ENCODE data around the gene ANXA10.

ANXA10 gene

GRCh38 chr4:168167714-168168284 is 75.5 kb downstream of the ANXA10 start:
- Histone ChIP-seq H3K27me3 (no peaks in the 10 kb centered on the region), H3K4me2 (no peak overlapping the region), H4K20me1 (no peaks in the 10 kb centered on the region), H3K9ac (no peak overlapping the region), H3K36me3 (no peaks in the 10 kb centered on the region), H3K27ac (no peak overlapping the region), H3K4me1 (no peaks in the 10 kb centered on the region), H3K4me3 (no peak overlapping the region), H3K9me3 (replicated peaks in 1 of 11) (no peaks in the 10 kb centered on the region)
- TF ChIP-seq Cebpa-rat (IDR thresholded peaks at IDR 0.05): no peak

GRCh38 chr4:168174308-168174707 is 82.0 kb downstream of the ANXA10 start:
- H3K27ac ChIP-seq: no peak overlapping the region
- H4K20me1 ChIP-seq: no peaks in the 10 kb centered on the region
- no peak overlapping the region for H3K4me3 ChIP-seq
- no peak for TF ChIP-seq Cebpa-rat (IDR thresholded peaks at IDR 0.05)
- no peaks in the 10 kb centered on the region for H3K36me3 ChIP-seq
- no peaks in the 10 kb centered on the region for H3K27me3 ChIP-seq
- H3K9me3 ChIP-seq (replicated peaks in 1 of 11): no peaks in the 10 kb centered on the region
- 0 out of 20 replicates have a peak, but pooled peaks cover 0 to 5% (median 0%) of the 10 kb centered on the region in 10 experiments for H3K4me1 ChIP-seq
- H3K9ac ChIP-seq: no peak overlapping the region
- H3K4me2 ChIP-seq: 0 out of 22 replicates have a peak overlapping the region, but pooled peaks of 1 of the 11 experiments have one; percentile 7

DNA sequence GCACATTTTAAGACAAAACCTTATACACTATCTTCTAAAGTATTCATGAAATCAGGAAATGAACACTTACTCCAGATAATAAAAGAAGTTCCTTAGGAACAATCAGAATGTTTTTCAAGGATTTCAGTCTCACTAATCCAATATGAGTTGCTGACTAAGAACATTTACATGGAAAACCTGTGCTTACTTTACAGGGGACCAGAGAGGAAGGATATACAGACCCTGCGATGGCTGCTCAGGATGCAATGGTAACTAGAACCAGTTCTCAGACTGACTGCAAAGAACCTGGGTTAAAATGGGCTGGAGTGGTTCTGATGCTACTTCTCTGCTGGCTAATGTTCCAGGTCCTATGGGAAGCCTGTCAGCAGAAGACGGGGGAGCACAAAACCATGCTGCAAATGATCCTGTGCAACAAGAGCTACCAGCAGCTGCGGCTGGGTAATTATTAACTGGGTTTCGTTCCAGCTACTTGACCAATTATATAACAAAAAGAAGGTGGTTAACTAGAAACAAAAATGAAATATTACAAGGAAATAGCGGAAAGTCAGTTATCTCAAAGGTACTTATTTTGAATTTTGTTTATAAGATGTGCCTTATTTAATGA is 85.3 kb downstream of the ANXA10 start:
- H4K20me1 ChIP-seq: no peaks in the 10 kb centered on the region
- H3K27ac ChIP-seq: no peak overlapping the region
- no peaks in the 10 kb centered on the region for H3K9me3 ChIP-seq (replicated peaks in 1 of 11)
- no peaks in the 10 kb centered on the region for H3K36me3 ChIP-seq
- no peak overlapping the region for H3K4me3 ChIP-seq
- H3K9ac ChIP-seq: no peak overlapping the region
- 0 out of 20 replicates have a peak, but pooled peaks cover 0 to 5% (median 0%) of the 10 kb centered on the region in 10 experiments for H3K4me1 ChIP-seq
- H3K4me2 ChIP-seq: no peak overlapping the region
- H3K27me3 ChIP-seq: no peaks in the 10 kb centered on the region
- TF ChIP-seq Cebpa-rat (IDR thresholded peaks at IDR 0.05): no peak

- no peaks in the 10 kb centered on the region for H4K20me1 ChIP-seq
- H3K9me3 ChIP-seq (replicated peaks in 1 of 11): no peaks in the 10 kb centered on the region
- H3K27ac ChIP-seq: no peak overlapping the region
- no peaks in the 10 kb centered on the region for H3K27me3 ChIP-seq
- no peak overlapping the region for H3K9ac ChIP-seq
- peaks cover 0 to 13% (median 4%) of the 10 kb centered on the region in 10 experiments; a peak in 7 of 20 replicates for H3K4me1 ChIP-seq
- no peak overlapping the region for H3K4me3 ChIP-seq
- peak overlapping the region in 2 of 11 experiments; percentile 28 to 36; a peak in 3 of 22 replicates for H3K4me2 ChIP-seq
- no peaks in the 10 kb centered on the region for H3K36me3 ChIP-seq
- no peak for TF ChIP-seq Cebpa-rat (IDR thresholded peaks at IDR 0.05)
Observed at GRCh38 chr4:168183717-168184571, 91.6 kb downstream of the ANXA10 start.

DNA sequence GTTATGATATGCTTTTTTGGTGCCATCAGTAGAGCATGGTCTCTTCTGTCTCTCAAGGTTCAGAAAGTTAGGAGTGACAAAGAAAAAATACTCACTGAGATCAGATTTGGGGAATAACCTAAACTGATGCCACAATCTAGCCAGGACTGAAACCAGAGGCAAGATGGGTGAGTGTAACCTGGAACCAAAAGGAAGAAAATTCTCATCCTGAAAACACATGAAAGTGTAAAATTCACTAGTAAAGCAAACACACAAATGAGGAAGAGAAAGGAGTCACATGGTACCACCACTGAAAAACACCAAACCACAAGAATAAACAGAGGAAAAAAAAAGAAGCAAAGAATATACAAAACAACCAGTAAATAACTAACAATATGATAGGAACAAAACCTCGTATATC is 96.4 kb downstream of the ANXA10 start:
- Histone ChIP-seq H3K36me3 (no peaks in the 10 kb centered on the region), H3K4me2 (peak overlapping the region in 4 of 11 experiments; percentile 35 to 71 (median 48); a peak in 7 of 22 replicates), H3K4me1 (peaks cover 0 to 33% (median 4%) of the 10 kb centered on the region in 10 experiments; a peak in 7 of 20 replicates), H4K20me1 (no peaks in the 10 kb centered on the region), H3K27me3 (no peaks in the 10 kb centered on the region), H3K9ac (no peak overlapping the region), H3K27ac (peak overlapping the region in 3 of 11 experiments; percentile 36 to 42 (median 39); a peak in 3 of 22 replicates), H3K4me3 (no peak overlapping the region), H3K9me3 (replicated peaks in 1 of 11) (peaks cover 0 to 10% (median 0%) of the 10 kb centered on the region in 11 experiments; a peak in 6 of 22 replicates)
- TF ChIP-seq Cebpa-rat (IDR thresholded peaks at IDR 0.05): no peak

DNA sequence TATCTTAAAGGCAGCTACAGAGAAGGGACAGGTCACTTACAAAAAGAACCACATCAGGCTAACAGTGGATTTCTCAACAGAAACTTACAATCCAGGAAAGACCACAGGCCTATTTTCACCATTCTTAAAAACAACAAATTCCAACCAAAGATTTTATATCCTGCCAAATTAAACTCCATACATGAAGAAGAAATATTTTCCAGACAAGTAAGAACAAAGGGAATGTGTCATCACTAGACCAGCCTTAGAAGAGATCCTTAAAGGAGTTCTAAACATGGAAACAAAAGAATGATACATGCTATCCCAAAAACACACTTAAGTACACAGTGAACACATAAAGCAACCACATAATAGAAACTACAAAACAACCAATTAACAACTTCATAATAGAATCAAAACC is 105.6 kb downstream of the ANXA10 start:
- Histone ChIP-seq H3K9ac (no peak overlapping the region), H3K4me1 (peaks cover 0 to 7% (median 0%) of the 10 kb centered on the region in 10 experiments; a peak in 3 of 20 replicates), H3K4me3 (no peak overlapping the region), H3K36me3 (no peaks in the 10 kb centered on the region; a peak in 1 of 22 replicates), H3K27ac (no peak overlapping the region), H3K27me3 (no peaks in the 10 kb centered on the region), H3K9me3 (replicated peaks in 1 of 11) (peaks cover 8 to 15% (median 10%) of the 10 kb centered on the region in 11 experiments), H3K4me2 (no peak overlapping the region), H4K20me1 (no peaks in the 10 kb centered on the region)
- no peak for TF ChIP-seq Cebpa-rat (IDR thresholded peaks at IDR 0.05)

DNA sequence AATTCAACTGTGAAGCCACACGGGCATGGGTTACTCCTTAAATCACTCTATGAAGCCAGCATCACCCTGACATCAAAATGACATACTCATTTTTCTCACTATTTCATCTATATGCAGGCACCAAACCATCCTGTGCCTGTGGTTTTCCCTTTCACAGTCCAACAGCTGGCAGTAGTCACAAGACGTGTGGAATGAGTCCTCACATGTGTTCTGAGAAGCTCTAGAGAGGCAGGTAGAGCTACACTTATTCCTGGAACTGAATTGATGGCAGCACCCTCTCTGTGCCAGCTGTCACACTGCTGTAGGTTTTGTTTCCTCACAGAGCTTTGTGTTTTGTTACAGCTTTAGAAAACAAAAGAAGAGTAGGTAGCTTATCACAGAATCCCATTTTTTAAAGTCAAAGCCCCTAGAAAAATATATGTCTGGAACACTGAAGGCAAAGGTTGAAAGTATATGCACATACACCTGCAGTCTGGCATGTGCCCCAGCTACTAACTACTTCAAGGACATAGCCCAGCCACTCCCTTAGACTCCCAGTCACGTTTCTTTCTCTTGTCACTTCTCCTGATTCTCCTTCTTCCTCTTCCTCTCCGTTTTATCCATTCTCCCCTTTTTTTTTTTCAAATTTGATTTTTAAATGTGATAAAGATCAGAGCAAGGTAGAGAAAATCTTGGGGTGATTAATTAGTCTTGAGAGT is 107.1 kb downstream of the ANXA10 start:
- Histone ChIP-seq H3K27me3 (no peaks in the 10 kb centered on the region), H3K9ac (no peak overlapping the region), H3K27ac (no peak overlapping the region), H3K4me3 (no peak overlapping the region), H3K36me3 (peaks cover 0 to 13% (median 0%) of the 10 kb centered on the region in 11 experiments; a peak in 5 of 22 replicates), H4K20me1 (no peaks in the 10 kb centered on the region), H3K4me2 (no peak overlapping the region), H3K9me3 (replicated peaks in 1 of 11) (peaks cover 22 to 27% (median 24%) of the 10 kb centered on the region in 11 experiments), H3K4me1 (peaks cover 0 to 1% (median 0%) of the 10 kb centered on the region in 10 experiments; a peak in 1 of 20 replicates)
- TF ChIP-seq Cebpa-rat (IDR thresholded peaks at IDR 0.05): no peak

DNA sequence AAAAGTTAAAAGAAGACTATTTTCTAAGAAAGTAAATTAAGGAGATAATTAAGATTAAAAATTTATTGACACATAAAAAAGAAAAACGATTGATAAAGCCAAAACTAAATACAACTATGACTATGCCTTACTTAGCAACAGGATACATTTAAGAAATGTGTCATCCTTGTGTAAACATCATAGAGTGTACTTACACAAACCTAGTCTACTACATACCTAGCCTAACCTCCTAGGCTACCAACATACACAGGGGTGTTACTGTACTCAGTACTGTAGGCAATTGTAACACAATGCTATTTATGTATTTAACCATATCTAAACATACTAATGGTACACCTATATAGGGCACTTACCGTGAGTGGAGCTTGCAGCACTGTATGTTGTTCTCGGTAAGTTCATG is 108.3 kb downstream of the ANXA10 start:
- Histone ChIP-seq H3K27me3 (no peaks in the 10 kb centered on the region), H4K20me1 (no peaks in the 10 kb centered on the region), H3K27ac (no peak overlapping the region), H3K4me1 (no peaks in the 10 kb centered on the region), H3K4me3 (no peak overlapping the region), H3K9me3 (replicated peaks in 1 of 11) (peaks cover 32 to 38% (median 35%) of the 10 kb centered on the region in 11 experiments), H3K9ac (no peak overlapping the region), H3K4me2 (no peak overlapping the region), H3K36me3 (peaks cover 0 to 13% (median 0%) of the 10 kb centered on the region in 11 experiments; a peak in 5 of 22 replicates)
- TF ChIP-seq Cebpa-rat (IDR thresholded peaks at IDR 0.05): no peak
